Hepatocyte (in vitro differentiated cells): ENCODE measurements around the gene GGA2. TPM values are rescaled to one million over a fixed set of nuclear protein-coding genes. Genes with fewer than 3 reads are reported as not detected.
"Not testable (repeated sequence)": the region's sequence is repeated elsewhere in the genome, so short reads cannot be mapped to it uniquely, and the experiment has no call there.

Experiments used
- DNase-seq: peaks from one replicate; pipeline ENCODE4 v3.0.0-alpha.2; 2016; ENCODE audit warnings: low spot score
- H2AFZ ChIP-seq: fragments of 200-600 bp; sonication (generic); 2 replicates; pipeline ENCODE4 v1.6.0; 2016; ENCODE audit warnings: antibody characterized with exemption, mild to moderate bottlenecking
- H3K27ac ChIP-seq: fragments of 200-600 bp; sonication (generic); 2 replicates; pipeline ENCODE4 v1.5.1; 2016; ENCODE audit warnings: mild to moderate bottlenecking
- H3K27me3 ChIP-seq: fragments of 200-600 bp; sonication (generic); 2 replicates; pipeline ENCODE4 v1.6.1; 2016
- H3K36me3 ChIP-seq: fragments of 200-600 bp; sonication (generic); replicated peaks from 2 replicates; pipeline ENCODE4 v1.5.1; 2016; ENCODE audit warnings: low read depth; ENCODE audit not compliant: insufficient read depth
- H3K4me1 ChIP-seq: fragments of 200-600 bp; sonication (generic); 2 replicates; pipeline ENCODE4 v1.5.1; 2016; ENCODE audit warnings: mild to moderate bottlenecking, moderate library complexity; ENCODE audit not compliant: insufficient read depth
- H3K4me2 ChIP-seq: fragments of 200-600 bp; sonication (generic); 2 replicates; pipeline ENCODE4 v1.6.0; 2016
- H3K4me3 ChIP-seq: fragments of 200-600 bp; sonication (generic); 2 replicates; pipeline ENCODE4 v1.5.1; 2016; ENCODE audit warnings: mild to moderate bottlenecking
- H3K79me2 ChIP-seq: fragments of 200-600 bp; sonication (generic); 2 replicates; pipeline ENCODE4 v1.6.0; 2017; ENCODE audit warnings: mild to moderate bottlenecking
- H3K9me2 ChIP-seq: fragments of 200-600 bp; sonication (generic); replicated peaks from 2 replicates; pipeline ENCODE4 v1.6.0; 2017; ENCODE audit warnings: mild to moderate bottlenecking; ENCODE audit not compliant: insufficient read depth
- H3K9me3 ChIP-seq: fragments of 200-600 bp; sonication (generic); 2 replicates; pipeline ENCODE4 v1.5.1; 2016; ENCODE audit warnings: low read depth, mild to moderate bottlenecking
- H4K20me1 ChIP-seq: fragments of 200-600 bp; sonication (generic); 2 replicates; pipeline ENCODE4 v1.6.0; 2016; ENCODE audit warnings: mild to moderate bottlenecking; ENCODE audit not compliant: insufficient read depth, poor library complexity, severe bottlenecking
- CTCF ChIP-seq: fragments of 200-600 bp; sonication (generic); IDR thresholded peaks from 2 replicates; pipeline ENCODE4 v1.5.1; 2016; ENCODE audit warnings: antibody characterized with exemption, mild to moderate bottlenecking; ENCODE audit not compliant: poor library complexity
- EZH2 ChIP-seq: fragments of 200-600 bp; sonication (generic); IDR thresholded peaks from 2 replicates; pipeline ENCODE4 v1.6.1; 2016; ENCODE audit warnings: antibody characterized with exemption, mild to moderate bottlenecking, borderline replicate concordance
- EZH2phosphoT487 ChIP-seq: fragments of 200-600 bp; sonication (generic); IDR thresholded peaks from one replicate; pipeline ENCODE4 v1.6.1; 2018; ENCODE audit warnings: antibody characterized with exemption, mild to moderate bottlenecking, low read depth, moderate library complexity; ENCODE audit not compliant: unreplicated experiment, severe bottlenecking
- WGBS: methylation state at CpG from one replicate; pipeline ENCODE4 v1.1.6; 2016; ENCODE audit warnings: low lambda C conversion rate; ENCODE audit errors: missing lambda C conversion rate; 5-methylcytosine and 5-hydroxymethylcytosine counted together
- polyA plus RNA-seq: library from polyadenylated mRNA; unstranded; fragments of >200 nt; fragmentation: Nextera tagmentation; extraction: Ambion mirVana; gene quantifications from 2 replicates; pipeline ENCODE4 v1.2.1, GENCODE V29; 2016
- total RNA-seq: library from RNA; depleted of rRNA; stranded (reverse); fragments of >200 nt; gene quantifications from 2 replicates; pipeline ENCODE4 v1.2.3, GENCODE V29; 2014

GGA2 gene
- total and polyA plus RNA-seq, 2 experiments from 2014 or later, result 42.4 to 73.1 TPM

GRCh38 chr16:23485841-23486240 is 24.5 kb downstream of the GGA2 start:
- Histone ChIP-seq H4K20me1 (no peaks in the 10 kb centered on the region), H3K4me3 (no peak overlapping the region), H3K4me1 (no peaks in the 10 kb centered on the region), H3K9me2 (no peaks in the 10 kb centered on the region), H3K4me2 (no peak overlapping the region), H3K27ac (no peak overlapping the region), H3K79me2 (no peaks in the 10 kb centered on the region), H3K36me3 (no peaks in the 10 kb centered on the region), H2AFZ (no peak overlapping the region), H3K27me3 (no peaks in the 10 kb centered on the region), H3K9me3 (no peaks in the 10 kb centered on the region)
- 96% methylated on average over 8 of the region's 8 CpGs for WGBS
- TF ChIP-seq CTCF, result no peak
- TF ChIP-seq EZH2, result no peak
- TF ChIP-seq EZH2phosphoT487, result no peak
- no peak for DNase-seq

- no peaks in the 10 kb centered on the region for H3K4me1 ChIP-seq
- no peaks in the 10 kb centered on the region for H3K79me2 ChIP-seq
- DNase-seq, result no peak
- no peak overlapping the region for H3K4me3 ChIP-seq
- no peaks in the 10 kb centered on the region for H3K36me3 ChIP-seq
- no peaks in the 10 kb centered on the region for H4K20me1 ChIP-seq
- no peak overlapping the region for H3K4me2 ChIP-seq
- 89% methylated on average over 2 of the region's 2 CpGs for WGBS
- H3K27ac ChIP-seq, result no peak overlapping the region
- TF ChIP-seq EZH2phosphoT487 (no peak), CTCF (no peak), EZH2 (no peak)
- no peaks in the 10 kb centered on the region for H3K9me2 ChIP-seq
- H3K9me3 ChIP-seq, result no peaks in the 10 kb centered on the region
- no peak overlapping the region for H2AFZ ChIP-seq
- H3K27me3 ChIP-seq, result no peaks in the 10 kb centered on the region
These were observed 25.1 kb downstream of the GGA2 start for GRCh38 chr16:23485257-23485614.

GRCh38 chr16:23484510-23485256 is 25.6 kb downstream of the GGA2 start:
- no peaks in the 10 kb centered on the region for H3K27me3 ChIP-seq
- no peaks in the 10 kb centered on the region for H3K9me3 ChIP-seq
- H3K9me2 ChIP-seq, result no peaks in the 10 kb centered on the region
- DNase-seq, result no peak
- H4K20me1 ChIP-seq, result no peaks in the 10 kb centered on the region
- no peak for TF ChIP-seq EZH2
- TF ChIP-seq CTCF, result no peak
- TF ChIP-seq EZH2phosphoT487, result no peak
- H3K4me2 ChIP-seq, result no peak overlapping the region
- no peaks in the 10 kb centered on the region for H3K36me3 ChIP-seq
- H2AFZ ChIP-seq, result no peak overlapping the region
- WGBS, result 94% methylated on average over 8 of the region's 8 CpGs
- no peak overlapping the region for H3K4me3 ChIP-seq
- no peaks in the 10 kb centered on the region for H3K4me1 ChIP-seq
- no peak overlapping the region for H3K27ac ChIP-seq
- no peaks in the 10 kb centered on the region for H3K79me2 ChIP-seq

GRCh38 chr16:23483492-23483891 is 26.8 kb downstream of the GGA2 start:
- not testable (repeated sequence) for H3K4me2 ChIP-seq, H3K36me3 ChIP-seq, H3K4me1 ChIP-seq, H3K4me3 ChIP-seq, H3K27me3 ChIP-seq, H3K27ac ChIP-seq, H2AFZ ChIP-seq, H3K9me3 ChIP-seq, H3K79me2 ChIP-seq, H4K20me1 ChIP-seq, DNase-seq, H3K9me2 ChIP-seq
- WGBS, result 96% methylated on average over 8 of the region's 8 CpGs
